Measurements from ENCODE around the gene NEO1. TPM values are rescaled to one million over a fixed set of nuclear protein-coding genes. Genes with fewer than 3 reads are reported as not detected.

NEO1 gene
- total and polyA plus RNA-seq, 11 donors: 4.4 to 31.5 (median 11.9) TPM

- DNase-seq (no peak), ATAC-seq (no peak)
- no peaks in the 10 kb centered on the region for H3K9me3 ChIP-seq
- H3K27ac ChIP-seq: no peak overlapping the region
- intact Hi-C loops (cut with DNase I): loop anchor here in 1 of 10 donors (10.0 kb wide), 1 partner anchor 223 kb away; no protein-coding TSS in a partner anchor
- TF ChIP-seq CTCF (IDR thresholded peaks at IDR 0.05) (no peak), POLR2A (IDR thresholded peaks at IDR 0.05) (no peak)
- 75 to 86% (median 83%) methylated on average over 17 of the region's 17 CpGs for WGBS, 4 donors
- peaks cover 0 to 12% (median 0%) of the 10 kb centered on the region in 12 donors for H3K4me1 ChIP-seq
- H3K27me3 ChIP-seq: peaks cover 0 to 31% (median 9%) of the 10 kb centered on the region in 9 donors
- H3K36me3 ChIP-seq: peaks cover 0 to 9% (median 0%) of the 10 kb centered on the region in 9 donors
- H3K4me3 ChIP-seq: no peak overlapping the region
Measured at GRCh38 chr15:73321496-73322450, 269.5 kb downstream of the NEO1 start.

GRCh38 chr15:73322665-73323373 is 270.6 kb downstream of the NEO1 start:
- Histone ChIP-seq H3K27ac (no peak overlapping the region), H3K36me3 (peaks cover 0 to 9% (median 0%) of the 10 kb centered on the region in 9 donors), H3K4me3 (no peak overlapping the region), H3K9me3 (no peaks in the 10 kb centered on the region), H3K4me1 (peaks cover 0 to 12% (median 0%) of the 10 kb centered on the region in 12 donors), H3K27me3 (peaks cover 0 to 31% (median 9%) of the 10 kb centered on the region in 9 donors)
- DNase-seq: peak in 1 of 5 donors; percentile 21
- ATAC-seq: no peak
- intact Hi-C loops (cut with DNase I): loop anchor here in 1 of 10 donors (10.0 kb wide), 1 partner anchor 222 kb away; no protein-coding TSS in a partner anchor
- 82 to 85% (median 83%) methylated on average over 20 to 38 of the region's 38 CpGs for WGBS, 4 donors
- TF ChIP-seq CTCF (IDR thresholded peaks at IDR 0.05) (no peak), POLR2A (IDR thresholded peaks at IDR 0.05) (no peak)

GRCh38 chr15:73323374-73323955 is 271.2 kb downstream of the NEO1 start:
- WGBS, 4 donors: 90 to 93% (median 92%) methylated on average over 29 to 30 of the region's 30 CpGs
- intact Hi-C loops (cut with DNase I): loop anchor here in 1 of 10 donors (10.0 kb wide), 1 partner anchor 221 kb away; no protein-coding TSS in a partner anchor
- Histone ChIP-seq H3K4me1 (peaks cover 0 to 12% (median 0%) of the 10 kb centered on the region in 12 donors), H3K27me3 (peaks cover 0 to 30% (median 9%) of the 10 kb centered on the region in 9 donors), H3K27ac (no peak overlapping the region), H3K9me3 (no peaks in the 10 kb centered on the region), H3K4me3 (no peak overlapping the region), H3K36me3 (peaks cover 0 to 9% (median 0%) of the 10 kb centered on the region in 9 donors)
- no peak for ATAC-seq
- DNase-seq: peak in 1 of 5 donors; percentile 17
- no peak for TF ChIP-seq POLR2A (IDR thresholded peaks at IDR 0.05)
- no peak for TF ChIP-seq CTCF (IDR thresholded peaks at IDR 0.05)
